B cell (primary cell): Measurements from ENCODE around the gene STARD9. TPM values are rescaled to one million over a fixed set of nuclear protein-coding genes. Genes with fewer than 3 reads are reported as not detected.

ENCODE experiments used
- ATAC-seq: fragments of 200-7000 bp; cut with Tn5 transposase; one replicate; pipeline ENCODE4 v1.10.0; 2021; ENCODE audit warnings: low read depth, mild to moderate bottlenecking, moderate number of reproducible peaks, moderate library complexity
- CTCF ChIA-PET: fragments of 350-600 bp; sonication (Branson Sonifier 250); formaldehyde crosslinking; loops from one replicate; lab custom pipeline; 2021; ENCODE audit warnings: antibody characterized with exemption, inconsistent platforms; lab: Charles Lee
- POLR2A ChIA-PET: fragments of 350-600 bp; sonication (Branson Sonifier 250); formaldehyde crosslinking; loops from one replicate; lab custom pipeline; 2021; ENCODE audit warnings: antibody characterized with exemption; lab: Charles Lee
- DNase-seq: peaks from one replicate; pipeline ENCODE4 v3.0.0; 2013
- H2AFZ ChIP-seq: 2 replicates; pipeline ENCODE4 v1.6.1; 2012; ENCODE audit warnings: mild to moderate bottlenecking, low read depth, low read length; ENCODE audit not compliant: insufficient read depth, poor library complexity, severe bottlenecking
- H3K27ac ChIP-seq, 2 donors: 1 replicate in 1 of 2; 2 replicates in 1 of 2; pipeline ENCODE4 v1.5.1; 2012 to 2013; ENCODE audit warnings: low read length in 2 of 2, mild to moderate bottlenecking in 2 of 2, moderate library complexity in 1 of 2
- H3K27me3 ChIP-seq, 4 experiments: fragments of 200-600 bp in 1 of 4; sonication (generic) in 1 of 4; replicated peaks in 1 of 4; 1 replicate in 2 of 4; 2 replicates in 2 of 4; pipeline versions ENCODE4 v1.6.1 to v1.7.0; 2013 to 2016; ENCODE audit warnings: low read length in 3 of 4, mild to moderate bottlenecking in 2 of 4, mixed read lengths in 1 of 4, moderate library complexity in 1 of 4; ENCODE audit not compliant: insufficient read depth in 4 of 4, control insufficient read depth in 3 of 4; ENCODE audit errors: control extremely low read depth in 1 of 4
- H3K36me3 ChIP-seq, 2 experiments: replicated peaks in 1 of 2; 1 replicate in 1 of 2; 2 replicates in 1 of 2; pipeline versions ENCODE4 v1.6.1 to v1.7.1; 2013; ENCODE audit warnings: low read length in 1 of 2; ENCODE audit not compliant: insufficient read depth in 2 of 2, control insufficient read depth in 1 of 2; ENCODE audit errors: control extremely low read depth in 1 of 2, extremely low read depth in 1 of 2
- H3K4me1 ChIP-seq, 2 donors: fragments of 200-600 bp in 1 of 2; sonication (generic) in 1 of 2; 1 replicate in 1 of 2; 2 replicates in 1 of 2; pipeline versions ENCODE4 v1.5.1 to v1.6.1; 2013 to 2017; ENCODE audit warnings: low read length in 2 of 2; ENCODE audit not compliant: control insufficient read depth in 2 of 2, insufficient read depth in 2 of 2
- H3K4me2 ChIP-seq: replicated peaks from 2 replicates; pipeline ENCODE3; 2012; ENCODE audit warnings: mild to moderate bottlenecking, low read depth, low read length; ENCODE audit not compliant: poor library complexity, severe bottlenecking
- H3K4me3 ChIP-seq, 5 experiments: fragments of 200-600 bp in 1 of 5; sonication (generic) in 1 of 5; 1 replicate in 3 of 5; 2 replicates in 2 of 5; pipeline versions ENCODE4 v1.5.1 to v1.7.0; 2011 to 2016; ENCODE audit warnings: low read length in 4 of 5, mild to moderate bottlenecking in 4 of 5, low read depth in 2 of 5, control low read depth in 1 of 5, moderate library complexity in 1 of 5; ENCODE audit not compliant: insufficient read depth in 1 of 5; ENCODE audit errors: control extremely low read depth in 1 of 5, extremely low read depth in 1 of 5
- H3K79me2 ChIP-seq: fragments of 200-600 bp; sonication (generic); one replicate; pipeline ENCODE4 v1.6.0; 2016; ENCODE audit warnings: low read length; ENCODE audit not compliant: control insufficient read depth, insufficient read depth
- H3K9ac ChIP-seq: fragments of 200-600 bp; sonication (generic); 2 replicates; pipeline ENCODE4 v1.6.1; 2017; ENCODE audit warnings: mild to moderate bottlenecking, low read length, moderate library complexity
- H3K9me3 ChIP-seq, 3 donors: one replicate each; pipeline versions ENCODE4 v1.6.1 to v1.7.1; 2013; ENCODE audit warnings: low read length in 2 of 3; ENCODE audit not compliant: control insufficient read depth in 2 of 3, insufficient read depth in 1 of 3; ENCODE audit errors: control extremely low read depth in 1 of 3
- H4K20me1 ChIP-seq: 2 replicates; pipeline ENCODE4 v1.6.0; 2012; ENCODE audit warnings: mild to moderate bottlenecking, low read length; ENCODE audit not compliant: insufficient read depth, control insufficient read depth, poor library complexity, severe bottlenecking
- H3K27ac Mint-ChIP-seq: one replicate; pipeline ENCODE4 v1.8.0; 2021; ENCODE audit warnings: mixed read lengths
- H3K27me3 Mint-ChIP-seq: one replicate; pipeline ENCODE4 v1.8.0; 2021; ENCODE audit warnings: mixed read lengths
- H3K4me1 Mint-ChIP-seq: one replicate; pipeline ENCODE4 v1.8.0; 2021; ENCODE audit warnings: mixed read lengths
- H3K4me3 Mint-ChIP-seq: one replicate; pipeline ENCODE4 v1.8.0; 2021; ENCODE audit warnings: mixed read lengths
- H3K9me3 Mint-ChIP-seq: one replicate; pipeline ENCODE4 v1.8.0; 2022; ENCODE audit warnings: mixed read lengths; ENCODE audit not compliant: insufficient read depth
- EZH2 ChIP-seq: IDR thresholded peaks from 2 replicates; pipeline ENCODE4 v1.6.1; 2012; ENCODE audit warnings: borderline replicate concordance, low read depth, mild to moderate bottlenecking, moderate library complexity, low read length; ENCODE audit not compliant: insufficient read depth, poor library complexity, severe bottlenecking
- WGBS: methylation state at CpG from one replicate; pipeline ENCODE4 v1.1.5; 2013; ENCODE audit warnings: missing lambda C conversion rate; ENCODE audit not compliant: insufficient coverage; 5-methylcytosine and 5-hydroxymethylcytosine counted together
- intact Hi-C: fragments of 100-400 bp; cut with micrococcal nuclease; formaldehyde crosslinking; loops from one replicate; pipeline ENCODE4 v1.10.0; 2022
- polyA plus RNA-seq: library from polyadenylated mRNA; depleted of rRNA; stranded (reverse); fragments of >200 nt; gene quantifications from 2 replicates; pipeline ENCODE4 v1.2.3, GENCODE V29; 2012
- total RNA-seq, 2 donors: library from RNA; stranded (reverse); fragments of 120-200 nt in 1 of 2; gene quantifications; 1 replicate in 1 of 2; 2 replicates in 1 of 2; pipeline versions ENCODE4 v1.2.3 to v1.2.4, GENCODE V29; 2013 to 2022
- TF ChIP-seq, protein P1 (sequence below): fragments of 200-600 bp; IDR thresholded peaks from one replicate; pipeline ENCODE4 v1.8.0; 2022; ENCODE audit warnings: antibody characterized with exemption, mild to moderate bottlenecking

The STARD9 gene
- total and polyA plus RNA-seq, 2 donors (not counting 1 experiment from before 2014, with no cell fraction given): 5.0 to 23.1 TPM

DNA sequence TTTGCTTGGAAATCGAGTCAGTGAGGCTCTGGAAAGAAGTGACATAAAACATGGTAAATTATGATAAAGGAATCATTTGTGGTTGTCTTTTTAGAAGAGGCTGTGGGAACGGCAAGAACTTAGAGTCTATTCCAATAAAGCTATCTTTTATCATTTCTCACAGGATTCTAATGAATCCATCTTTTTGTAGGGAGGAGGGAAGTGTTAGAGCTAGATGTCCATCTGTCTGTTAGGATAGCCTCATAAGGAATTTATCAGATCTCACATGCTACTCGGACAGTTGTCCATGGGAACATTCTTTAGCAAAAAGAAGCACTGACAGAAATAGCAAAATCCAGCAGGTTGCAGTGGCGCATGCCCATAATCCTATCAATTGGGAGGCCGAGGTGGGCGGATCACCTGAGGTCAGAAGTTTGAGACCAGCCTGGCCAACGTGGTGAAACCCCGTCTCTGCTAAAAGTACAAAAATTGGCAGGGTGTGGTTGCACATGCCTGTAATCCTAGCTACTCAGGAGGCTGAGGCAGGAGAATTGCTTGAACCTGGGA, 37.0 kb downstream of the STARD9 start:
- Histone ChIP-seq H3K27ac (no peak overlapping the region), H3K36me3 (no peaks in the 10 kb centered on the region), H3K79me2 (no peaks in the 10 kb centered on the region), H3K9ac (no peak overlapping the region), H2AFZ (no peak overlapping the region), H4K20me1 (no peaks in the 10 kb centered on the region), H3K27me3 (no peaks in the 10 kb centered on the region), H3K4me1 (peaks cover 16 to 18% of the 10 kb centered on the region in 2 donors), H3K9me3 (no peaks in the 10 kb centered on the region), H3K4me3 (no peak overlapping the region), H3K4me2 (no peak overlapping the region)
- no peak overlapping the region for H3K4me3 Mint-ChIP-seq
- H3K27ac Mint-ChIP-seq: no peak overlapping the region
- no peaks in the 10 kb centered on the region for H3K27me3 Mint-ChIP-seq
- ATAC-seq (no peak), DNase-seq (no peak)
- H3K9me3 Mint-ChIP-seq: no peaks in the 10 kb centered on the region
- ChIA-PET POLR2A (no interaction called here), CTCF (interaction anchor here (0.5 to 0.6 kb wide), 2 partner anchors 19 kb away, joined by 3 to 6 read pairs; no protein-coding TSS in a partner anchor)
- 89% methylated on average over 6 of the region's 8 CpGs for WGBS
- H3K4me1 Mint-ChIP-seq: peaks cover 19% of the 10 kb centered on the region
- intact Hi-C loops: no loop called here
- TF ChIP-seq EZH2: no peak
- TF ChIP-seq, protein P1, sequence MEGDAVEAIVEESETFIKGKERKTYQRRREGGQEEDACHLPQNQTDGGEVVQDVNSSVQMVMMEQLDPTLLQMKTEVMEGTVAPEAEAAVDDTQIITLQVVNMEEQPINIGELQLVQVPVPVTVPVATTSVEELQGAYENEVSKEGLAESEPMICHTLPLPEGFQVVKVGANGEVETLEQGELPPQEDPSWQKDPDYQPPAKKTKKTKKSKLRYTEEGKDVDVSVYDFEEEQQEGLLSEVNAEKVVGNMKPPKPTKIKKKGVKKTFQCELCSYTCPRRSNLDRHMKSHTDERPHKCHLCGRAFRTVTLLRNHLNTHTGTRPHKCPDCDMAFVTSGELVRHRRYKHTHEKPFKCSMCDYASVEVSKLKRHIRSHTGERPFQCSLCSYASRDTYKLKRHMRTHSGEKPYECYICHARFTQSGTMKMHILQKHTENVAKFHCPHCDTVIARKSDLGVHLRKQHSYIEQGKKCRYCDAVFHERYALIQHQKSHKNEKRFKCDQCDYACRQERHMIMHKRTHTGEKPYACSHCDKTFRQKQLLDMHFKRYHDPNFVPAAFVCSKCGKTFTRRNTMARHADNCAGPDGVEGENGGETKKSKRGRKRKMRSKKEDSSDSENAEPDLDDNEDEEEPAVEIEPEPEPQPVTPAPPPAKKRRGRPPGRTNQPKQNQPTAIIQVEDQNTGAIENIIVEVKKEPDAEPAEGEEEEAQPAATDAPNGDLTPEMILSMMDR: no peak

DNA sequence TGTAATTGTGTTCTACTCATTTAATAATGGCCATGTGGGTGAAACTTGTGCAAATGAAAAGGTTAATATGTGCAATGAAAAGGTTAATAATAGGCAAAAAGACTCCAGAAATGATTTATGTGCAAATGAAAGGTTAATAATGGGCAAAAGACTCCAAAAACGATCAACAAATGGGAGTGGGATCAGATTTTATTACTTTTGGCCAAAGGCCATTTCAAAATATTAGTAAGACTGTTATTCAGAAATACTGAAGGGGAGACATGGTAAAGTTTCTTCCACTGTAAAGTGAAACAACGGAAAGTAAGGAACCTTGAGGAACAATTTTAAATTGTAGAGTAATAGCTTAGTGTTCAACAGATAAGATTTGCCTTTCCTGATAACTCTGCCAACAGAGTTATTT, 40.7 kb downstream of the STARD9 start:
- Histone ChIP-seq H3K4me1 (peaks cover 0 to 7% of the 10 kb centered on the region in 2 donors), H3K4me2 (no peak overlapping the region), H2AFZ (no peak overlapping the region), H3K79me2 (no peaks in the 10 kb centered on the region), H3K9ac (no peak overlapping the region), H4K20me1 (no peaks in the 10 kb centered on the region), H3K9me3 (no peaks in the 10 kb centered on the region), H3K4me3 (no peak overlapping the region), H3K36me3 (no peaks in the 10 kb centered on the region), H3K27me3 (no peaks in the 10 kb centered on the region), H3K27ac (no peak overlapping the region)
- no peaks in the 10 kb centered on the region for H3K9me3 Mint-ChIP-seq
- peaks cover 3% of the 10 kb centered on the region for H3K4me1 Mint-ChIP-seq
- no CpG with 5 or more reads among the region's 2 CpGs for WGBS
- TF ChIP-seq EZH2: no peak
- TF ChIP-seq, protein P1: no peak
- no peaks in the 10 kb centered on the region for H3K27me3 Mint-ChIP-seq
- CTCF ChIA-PET: interaction anchor here (0.7 to 1.2 kb wide), 2 partner anchors 9 to 11 kb away, joined by 3 read pairs; no protein-coding TSS in a partner anchor
- H3K4me3 Mint-ChIP-seq: no peak overlapping the region
- POLR2A ChIA-PET: no interaction called here
- DNase-seq (no peak), ATAC-seq (no peak)
- intact Hi-C loops: no loop called here
- H3K27ac Mint-ChIP-seq: no peak overlapping the region
